ENCODE measurements around the gene POLR2B.

GRCh38 chr4:56971383-56971782, 7.3 kb upstream of the POLR2B start:
- TF ChIP-seq CTCF (IDR thresholded peaks at IDR 0.05; ENCODE audit: control extremely low read depth in 1 of 3, insufficient read depth in 1 of 3, low read depth in 1 of 3, low read length in 3 of 3) = no peak
- no peak for TF ChIP-seq POLR2A (IDR thresholded peaks at IDR 0.05; ENCODE audit: control extremely low read depth in 1 of 2, low read depth in 2 of 2, low read length in 2 of 2)
- TF ChIP-seq EP300 (IDR thresholded peaks at IDR 0.05; ENCODE audit: borderline replicate concordance in 1 of 2, low read depth in 2 of 2, low read length in 2 of 2) = no peak
